Neural cell (in vitro differentiated cells): ENCODE measurements around the gene SUMF1.

Source experiments
- CTCF ChIP-seq: fragments of 450-650 bp; IDR thresholded peaks from 2 replicates; pipeline ENCODE4 v1.5.1; 2014; ENCODE audit warnings: antibody characterized with exemption, mild to moderate bottlenecking, moderate library complexity; ENCODE audit not compliant: poor library complexity, severe bottlenecking
- EZH2 ChIP-seq: fragments of 200-600, 300-800 bp; shearing (Covaris generic), sonication (generic); IDR thresholded peaks from 2 replicates; pipeline ENCODE4 v1.6.1; 2014; ENCODE audit warnings: antibody characterized with exemption, low read length, borderline replicate concordance, mild to moderate bottlenecking; ENCODE audit not compliant: insufficient read depth, poor library complexity, severe bottlenecking
- REST ChIP-seq: IDR thresholded peaks from 2 replicates; pipeline ENCODE4 v1.6.1; 2012; ENCODE audit warnings: borderline replicate concordance

GRCh38 chr3:4411236-4411635, 55.8 kb downstream of the SUMF1 start:
- TF ChIP-seq REST (no peak), EZH2 (no peak), CTCF (no peak)
